DMS53 treated with DMSO at 0.1 percent for 48 hours (cell line): Measurements from ENCODE around the gene XRCC5.
"Not testable (repeated sequence)": the region's sequence is repeated elsewhere in the genome, so short reads cannot be mapped to it uniquely, and the experiment has no call there.

Source experiments
- DNase-seq: peaks from one replicate; lab custom pipeline; 2025; ENCODE audit not compliant: unreplicated experiment; lab: John Stamatoyannopoulos, UW

The XRCC5 gene

GRCh38 chr2:216116418-216116817 lies 7.3 kb downstream of the XRCC5 start:
- no peak for DNase-seq

GRCh38 chr2:216117561-216118340 lies 8.6 kb downstream of the XRCC5 start:
- DNase-seq, result no peak

- no peak for DNase-seq
These were observed 9.3 kb downstream of the XRCC5 start for GRCh38 chr2:216118474-216118873.

DNA sequence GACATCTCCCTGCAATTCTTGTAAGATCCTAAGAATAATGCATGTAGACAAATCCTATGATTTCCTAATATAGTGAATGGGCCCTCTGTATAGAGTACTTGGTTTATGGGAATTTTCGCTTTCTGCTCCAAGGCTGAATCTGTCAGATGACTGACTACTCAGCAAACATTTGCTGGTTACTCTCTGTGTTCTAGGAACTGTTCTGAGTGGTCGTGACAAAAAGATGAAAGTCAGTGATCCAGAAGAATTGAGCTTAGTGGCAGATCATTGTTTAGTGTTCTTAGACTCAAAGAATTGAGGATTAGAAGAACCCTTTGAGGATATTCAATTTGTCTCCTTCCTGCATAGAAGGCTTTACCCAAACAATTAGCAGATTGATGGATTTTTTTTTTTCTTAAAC lies 10.0 kb downstream of the XRCC5 start:
- no peak for DNase-seq

DNA sequence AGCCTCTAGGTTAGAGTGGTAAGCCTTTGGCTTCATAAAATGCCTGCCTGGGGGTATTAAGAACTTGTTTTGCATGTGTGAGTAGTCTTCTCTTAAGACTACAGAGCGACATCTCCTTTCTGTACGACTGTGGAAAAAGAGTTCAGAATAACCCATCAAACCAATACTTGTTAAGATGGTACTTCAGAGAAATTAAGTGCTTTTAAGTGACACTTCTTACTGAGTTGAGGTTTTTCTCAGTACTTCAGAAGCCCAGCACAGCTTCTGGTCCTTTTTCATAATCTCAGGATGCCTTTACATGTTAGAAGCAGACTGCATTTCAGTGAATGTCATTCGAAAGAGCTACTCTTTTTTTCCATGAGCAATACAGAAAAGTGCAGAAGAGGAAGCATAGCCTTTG lies 10.8 kb downstream of the XRCC5 start:
- no peak for DNase-seq

DNA sequence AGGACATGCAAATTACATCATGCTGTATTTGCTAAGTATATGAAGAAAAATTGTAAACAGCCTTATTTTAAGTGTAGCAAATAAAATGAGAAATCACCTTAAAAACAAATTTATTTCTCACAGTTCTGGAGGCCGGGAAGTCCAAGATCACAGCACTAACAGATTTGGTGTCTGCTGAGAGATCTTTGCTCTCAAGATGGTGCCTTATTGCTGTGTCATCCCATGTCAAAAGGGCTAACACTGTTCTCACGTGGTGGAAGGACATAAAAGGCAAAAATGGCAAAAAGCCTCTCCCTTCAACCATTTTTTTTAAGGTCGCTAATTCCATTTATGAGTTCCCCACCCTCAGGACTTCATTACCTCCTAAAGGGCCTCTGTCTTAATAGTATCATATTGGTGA lies 12.1 kb downstream of the XRCC5 start:
- no peak for DNase-seq

DNA sequence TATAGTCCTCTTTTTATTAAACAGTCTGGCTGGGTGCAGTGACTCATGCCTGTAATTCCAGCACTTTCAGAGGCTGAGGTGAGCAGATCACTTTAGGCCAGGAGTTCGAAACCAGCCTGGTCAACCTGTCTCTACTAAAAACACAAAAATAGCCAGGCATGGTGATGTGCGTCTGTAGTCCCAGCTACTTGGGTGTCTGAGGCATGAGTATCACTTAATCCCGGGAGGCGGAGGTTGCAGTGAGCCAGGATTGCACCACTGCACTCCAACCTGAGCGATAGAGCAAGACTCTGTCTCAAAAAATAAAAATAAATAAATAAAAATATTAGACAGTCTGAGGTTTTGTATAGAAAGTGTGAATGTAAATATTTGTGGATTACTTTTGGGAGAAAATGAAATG lies 17.8 kb downstream of the XRCC5 start:
- no peak for DNase-seq

- DNase-seq, result no peak
These were observed 21.3 kb downstream of the XRCC5 start for GRCh38 chr2:216130346-216130971.

DNA sequence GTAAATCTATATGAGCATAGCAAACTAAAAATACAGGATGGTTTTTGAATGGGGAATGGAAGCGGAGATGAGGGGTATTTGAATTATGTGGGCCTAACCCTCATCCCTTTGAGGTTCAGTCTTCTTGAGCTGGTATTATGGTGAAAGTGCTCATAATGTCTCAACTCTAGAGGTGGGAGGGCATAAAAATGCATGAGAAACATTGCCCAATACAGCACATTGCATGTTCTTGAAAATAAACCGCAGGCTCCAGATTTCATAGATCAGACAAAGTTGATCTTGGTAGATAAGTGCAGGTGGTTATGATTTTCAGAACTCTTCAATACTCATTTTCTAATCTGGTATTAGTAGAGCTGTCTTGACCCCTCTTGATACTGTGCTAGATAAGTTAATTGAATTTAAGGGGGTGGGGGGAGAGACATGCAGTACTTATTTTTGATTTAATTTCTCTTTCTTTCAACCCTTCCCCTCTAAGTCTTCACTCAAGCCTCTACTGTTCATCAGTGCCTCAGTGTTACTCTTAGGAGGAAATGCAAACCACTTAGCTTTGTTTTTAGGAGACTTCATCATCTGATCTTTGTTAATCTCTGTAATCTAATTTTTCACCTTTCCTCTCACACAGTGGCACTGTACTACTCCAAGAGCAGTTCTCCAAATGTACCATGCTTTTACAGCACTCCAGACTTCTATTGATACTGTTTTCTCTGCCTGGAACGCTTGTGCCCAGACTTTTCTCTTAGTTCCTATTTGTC lies 22.2 kb downstream of the XRCC5 start:
- no peak for DNase-seq

- DNase-seq, result no peak
These were observed 23.4 kb downstream of the XRCC5 start for GRCh38 chr2:216132585-216132984.

DNA sequence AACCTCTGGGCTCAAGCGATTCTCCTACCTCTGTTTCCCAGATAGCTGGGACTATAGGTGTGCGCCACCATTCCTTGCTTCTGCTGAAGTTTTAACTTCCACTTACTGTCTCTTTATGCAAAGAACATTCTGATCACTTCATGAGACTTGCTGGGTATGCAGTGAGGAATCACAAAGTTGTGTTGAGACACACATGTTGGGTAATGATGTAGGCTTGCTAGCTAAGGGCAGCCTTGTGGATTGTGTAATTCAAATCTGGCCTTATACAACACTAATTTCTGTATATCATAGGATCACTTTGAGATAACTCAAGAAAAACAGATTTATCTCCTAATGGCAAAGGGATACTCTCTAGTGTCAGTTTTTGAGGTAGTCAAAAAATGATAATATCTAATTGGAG lies 24.2 kb downstream of the XRCC5 start:
- DNase-seq, result no peak

DNA sequence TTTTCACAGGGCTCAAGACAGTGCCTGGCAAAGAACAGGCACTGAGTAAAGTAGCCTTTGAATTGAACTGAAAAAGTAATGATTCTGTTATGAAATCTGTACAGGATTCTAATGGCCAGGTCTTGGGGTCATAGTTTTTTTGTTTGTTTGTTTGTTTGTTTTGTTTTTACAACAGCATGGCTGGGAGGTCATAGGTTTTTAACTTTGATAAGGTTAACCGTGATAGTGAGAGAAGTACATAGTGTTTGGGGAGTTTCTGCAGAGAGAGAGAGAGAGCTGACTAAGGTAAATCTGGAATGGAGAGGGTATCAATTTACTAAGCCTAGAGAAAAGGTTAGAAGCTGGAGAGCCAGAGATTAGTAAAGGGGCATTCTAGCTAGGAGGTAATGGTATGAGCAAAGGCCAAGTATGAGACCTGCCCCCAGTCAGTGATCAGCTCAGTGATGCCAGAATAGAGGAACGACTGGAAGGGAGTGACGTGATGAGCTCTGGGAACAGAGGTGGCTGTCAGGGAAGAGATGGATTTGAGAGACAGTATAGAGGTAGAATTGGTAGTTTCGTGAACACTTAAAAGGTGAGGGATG lies 25.9 kb downstream of the XRCC5 start:
- DNase-seq, result no peak

GRCh38 chr2:216139884-216140283 lies 30.7 kb downstream of the XRCC5 start:
- DNase-seq, result no peak

GRCh38 chr2:216141516-216141915 lies 32.4 kb downstream of the XRCC5 start:
- not testable (repeated sequence) for DNase-seq

DNA sequence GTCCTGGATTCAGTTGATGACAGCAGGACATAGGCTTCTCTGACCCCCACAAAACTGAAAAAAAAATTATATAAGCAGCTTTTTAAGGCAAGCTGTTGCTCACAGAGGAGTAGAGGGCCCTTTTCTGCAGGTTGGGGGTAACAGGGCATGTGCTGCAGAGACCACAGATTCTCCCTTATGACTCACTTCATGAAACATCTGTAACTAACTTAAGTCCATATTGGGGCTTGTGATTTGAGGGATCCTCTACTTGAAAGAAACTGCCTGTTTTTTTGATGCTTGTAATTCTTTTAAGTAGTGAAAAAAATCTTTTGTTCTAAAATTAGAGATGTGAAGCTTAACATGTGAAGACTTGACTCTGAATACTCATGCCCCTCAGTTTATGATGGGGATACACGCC lies 33.4 kb downstream of the XRCC5 start:
- DNase-seq, result no peak

GRCh38 chr2:216144372-216144771 lies 35.2 kb downstream of the XRCC5 start:
- no peak for DNase-seq

DNA sequence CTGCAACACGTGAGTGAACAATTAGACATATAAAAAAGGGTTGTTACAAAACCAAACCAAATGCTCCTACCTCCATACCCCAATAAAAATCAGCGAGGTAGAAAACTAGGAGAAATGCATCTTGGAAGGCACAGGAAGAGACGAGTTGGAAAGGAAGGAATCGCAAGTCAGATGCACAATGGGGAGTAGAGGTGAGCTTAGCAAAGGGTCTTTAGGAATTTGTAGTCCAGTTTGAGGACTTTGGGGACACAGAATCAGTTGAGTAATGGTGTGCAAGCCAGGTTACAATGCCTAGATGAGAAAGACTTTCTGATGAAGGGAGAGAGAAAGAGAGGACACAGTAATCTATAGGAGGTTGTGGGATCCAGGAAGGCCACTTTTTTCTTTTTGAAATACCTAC lies 35.7 kb downstream of the XRCC5 start:
- no peak for DNase-seq

- no peak for DNase-seq
These were observed 37.4 kb downstream of the XRCC5 start for GRCh38 chr2:216146573-216146972.

GRCh38 chr2:216147172-216148131 lies 38.3 kb downstream of the XRCC5 start:
- DNase-seq, result no peak

- DNase-seq, result no peak
These were observed 39.8 kb downstream of the XRCC5 start for GRCh38 chr2:216148983-216149382.

DNA sequence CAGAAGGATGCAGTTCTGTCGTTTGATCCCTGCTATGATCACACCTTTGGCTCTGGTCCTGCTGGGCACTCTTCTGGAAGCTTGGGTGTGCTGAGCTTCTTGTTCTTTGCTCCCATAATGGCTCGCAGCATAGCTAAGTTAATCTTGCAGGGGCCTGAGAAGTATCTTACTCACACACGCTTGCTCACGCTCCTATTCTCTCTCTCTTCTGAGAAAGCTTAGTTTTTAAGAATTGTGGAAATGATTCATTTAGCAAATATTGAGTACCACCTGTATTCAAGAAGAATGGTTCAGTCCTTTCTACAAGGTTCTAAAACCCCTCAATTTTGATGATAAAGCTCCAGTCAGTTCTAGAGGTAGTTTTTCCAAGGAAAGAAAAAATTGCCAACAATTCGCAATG lies 40.6 kb downstream of the XRCC5 start:
- DNase-seq, result no peak
